Heart left ventricle (tissue), 13 donors: Measurements from ENCODE around the gene DLX3.

ENCODE experiments used
- CTCF ChIP-seq, 12 donors: fragments of 200-600 bp; sonication (generic) in 4 of 12; IDR thresholded peaks; one replicate each; pipeline versions ENCODE4 v1.5.0 to v1.8.0; 2018 to 2022; ENCODE audit warnings: antibody characterized with exemption in 12 of 12, mild to moderate bottlenecking in 5 of 12
- POLR2A ChIP-seq, 2 donors: fragments of 450-650 bp; IDR thresholded peaks; one replicate each; pipeline ENCODE4 v1.6.1; 2017; ENCODE audit warnings: antibody characterized with exemption in 2 of 2, mild to moderate bottlenecking in 2 of 2, moderate library complexity in 2 of 2
- donor health status: ischemic (EF 13 %, LVEDD 7.1; RV severe dilation, severe dysfunction).
- donor health status: DM: no; HTN: yes; CAD: no.
- donor health status: DM: no; HTN: no; CAD: no.
- donor health status: ischemic (EF 25% LVEDD 6.9; RV normal size, moderate dysfunction).
- donor health status: ischemic (EF 25% LVEDD 5.7; RV mildly dilated, moderate dysfunction).
- donor health status: ischemic (EF 35%, LVEDD 5.7; RV mildly dilated, moderate dysfunction).
- donor health status: nonischemic (EF 11% LVEDD 7.7; RV severe dilation, severe dysfunction).
- donor health status: DM: yes; HTN: yes; CAD: no.
- donor health status: PGD.
- donor health status: ischemic (EF 29% LVEDD 5.4; RV normal size, mild dysfunction).
- donor health status: nonischemic (EF 23%, LVEDD 6.1; RV moderate dilation, normal function).

- TF ChIP-seq CTCF (IDR thresholded peaks at IDR 0.05), result no peak
- no peak for TF ChIP-seq POLR2A (IDR thresholded peaks at IDR 0.05)
Observed at GRCh38 chr17:49975531-49975930, 19.5 kb downstream of the DLX3 start.
